HG03196 (cell line): ENCODE data around the gene BNC1.
"Not testable (repeated sequence)": the region's sequence is repeated elsewhere in the genome, so short reads cannot be mapped to it uniquely, and the experiment has no call there.

Experiments
- ATAC-seq: cut with Tn5 transposase; IDR thresholded peaks from one replicate; pipeline ENCODE4 v1.9.1; 2021; ENCODE audit not compliant: unreplicated experiment

BNC1 gene

GRCh38 chr15:83250781-83251180, 33.7 kb downstream of the BNC1 start:
- ATAC-seq, result no peak

GRCh38 chr15:83249030-83249343, 35.5 kb downstream of the BNC1 start:
- no peak for ATAC-seq

- ATAC-seq, result no peak
Observed at GRCh38 chr15:83248151-83249029, 36.1 kb downstream of the BNC1 start.

GRCh38 chr15:83243634-83244033, 40.8 kb downstream of the BNC1 start:
- no peak for ATAC-seq

- no peak for ATAC-seq
Observed at GRCh38 chr15:83230242-83230641, 54.2 kb downstream of the BNC1 start.

- no peak for ATAC-seq
Observed at GRCh38 chr15:83225449-83225848, 59.0 kb downstream of the BNC1 start.

- ATAC-seq, result not testable (repeated sequence)
Observed at GRCh38 chr15:83221781-83222180, 62.7 kb downstream of the BNC1 start.

- no peak for ATAC-seq
Observed at GRCh38 chr15:83219026-83219425, 65.4 kb downstream of the BNC1 start.

GRCh38 chr15:83215306-83215705, 69.2 kb downstream of the BNC1 start:
- no peak for ATAC-seq

- ATAC-seq, result no peak
Observed at GRCh38 chr15:83210619-83211018, 73.8 kb downstream of the BNC1 start.

GRCh38 chr15:83209333-83209732, 75.1 kb downstream of the BNC1 start:
- no peak for ATAC-seq

GRCh38 chr15:83208367-83208661, 76.2 kb downstream of the BNC1 start:
- ATAC-seq, result no peak

- no peak for ATAC-seq
Observed at GRCh38 chr15:83207660-83208366, 76.7 kb downstream of the BNC1 start, which contains the start of gene HDGFL3. TSS of gene HDGFL3 (minus strand) at chr15:83207823. CDS start at chr15:83207414, 409 bp downstream.

GRCh38 chr15:83207009-83207659, 77.3 kb downstream of the BNC1 start:
- ATAC-seq, result no peak

- no peak for ATAC-seq
Observed at GRCh38 chr15:83206526-83207008, 77.9 kb downstream of the BNC1 start.
